ENCODE measurements around the gene NTNG1. TPM values are rescaled to one million over a fixed set of nuclear protein-coding genes. Genes with fewer than 3 reads are reported as not detected.
"Not testable (repeated sequence)": the region's sequence is repeated elsewhere in the genome, so short reads cannot be mapped to it uniquely, and the experiment has no call there.

The NTNG1 gene
- total RNA-seq, 1 donor from 2014 or later, result 0.83 TPM

GRCh38 chr1:107158496-107158895, 17.7 kb downstream of the NTNG1 start:
- H3K4me1 Mint-ChIP-seq, result no peaks in the 10 kb centered on the region
- DNase-seq (ENCODE audit: low spot score in 2 of 2, unreplicated experiment in 2 of 2), result no peak
- no peak overlapping the region for H3K4me3 Mint-ChIP-seq
- no peaks in the 10 kb centered on the region for H3K27me3 Mint-ChIP-seq (ENCODE audit: low read depth)
- H3K36me3 Mint-ChIP-seq, result no peaks in the 10 kb centered on the region
- no peaks in the 10 kb centered on the region for H3K9me3 Mint-ChIP-seq
- H3K27ac Mint-ChIP-seq, result no peak overlapping the region
- TF ChIP-seq CTCF (IDR thresholded peaks at IDR 0.05; ENCODE audit: unreplicated experiment), result no peak

DNA sequence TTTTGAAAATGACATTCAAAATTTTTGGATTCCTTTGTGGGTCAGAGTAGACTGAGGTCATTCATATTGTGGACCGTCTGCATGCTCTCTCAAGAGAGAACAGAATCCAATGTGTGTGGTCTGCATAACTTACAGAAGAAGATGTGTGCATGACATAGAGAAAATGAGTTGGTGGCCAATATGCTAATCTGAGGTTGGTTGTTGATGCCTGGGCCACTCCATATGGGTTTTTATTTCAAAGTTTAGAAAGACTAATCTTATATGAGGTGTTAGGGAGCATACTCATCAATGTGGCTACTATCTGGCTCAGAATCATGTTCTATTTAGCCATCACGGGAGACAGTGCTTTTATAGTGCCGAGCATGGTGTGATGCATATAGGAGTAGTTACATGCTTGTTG, 18.2 kb downstream of the NTNG1 start:
- DNase-seq (ENCODE audit: low spot score in 2 of 2, unreplicated experiment in 2 of 2), result no peak
- Mint-ChIP-seq H3K9me3 (peaks cover under 1% of the 10 kb centered on the region), H3K27me3 (ENCODE audit: low read depth) (no peaks in the 10 kb centered on the region), H3K4me3 (no peak overlapping the region), H3K27ac (no peak overlapping the region), H3K36me3 (no peaks in the 10 kb centered on the region), H3K4me1 (no peaks in the 10 kb centered on the region)
- TF ChIP-seq CTCF (IDR thresholded peaks at IDR 0.05; ENCODE audit: unreplicated experiment), result no peak

DNA sequence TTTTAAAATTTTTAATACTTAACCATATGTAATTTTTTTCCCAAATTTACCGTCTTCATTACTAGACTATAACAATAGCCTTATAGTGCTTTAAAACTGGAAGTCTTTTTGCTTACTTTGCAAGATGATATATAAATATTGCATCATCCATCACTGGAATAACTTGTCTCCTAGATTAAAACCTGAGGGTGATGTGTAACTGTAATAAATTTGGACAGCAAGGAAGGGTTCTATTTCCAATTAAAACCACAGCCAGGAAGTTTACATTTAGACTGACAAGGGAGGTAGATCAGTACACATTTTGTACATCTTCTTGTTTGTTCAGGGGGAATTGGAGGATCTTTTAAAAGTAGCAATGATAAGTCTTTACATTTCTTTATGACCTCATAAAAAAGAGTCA, 21.9 kb downstream of the NTNG1 start:
- no peaks in the 10 kb centered on the region for H3K4me1 Mint-ChIP-seq
- no peak for TF ChIP-seq CTCF (IDR thresholded peaks at IDR 0.05; ENCODE audit: unreplicated experiment)
- no peak overlapping the region for H3K4me3 Mint-ChIP-seq
- H3K36me3 Mint-ChIP-seq, result peaks cover 3% of the 10 kb centered on the region
- H3K27ac Mint-ChIP-seq, result no peak overlapping the region
- H3K27me3 Mint-ChIP-seq (ENCODE audit: low read depth), result no peaks in the 10 kb centered on the region
- DNase-seq (ENCODE audit: low spot score in 2 of 2, unreplicated experiment in 2 of 2), result no peak
- peaks cover 16% of the 10 kb centered on the region for H3K9me3 Mint-ChIP-seq

DNA sequence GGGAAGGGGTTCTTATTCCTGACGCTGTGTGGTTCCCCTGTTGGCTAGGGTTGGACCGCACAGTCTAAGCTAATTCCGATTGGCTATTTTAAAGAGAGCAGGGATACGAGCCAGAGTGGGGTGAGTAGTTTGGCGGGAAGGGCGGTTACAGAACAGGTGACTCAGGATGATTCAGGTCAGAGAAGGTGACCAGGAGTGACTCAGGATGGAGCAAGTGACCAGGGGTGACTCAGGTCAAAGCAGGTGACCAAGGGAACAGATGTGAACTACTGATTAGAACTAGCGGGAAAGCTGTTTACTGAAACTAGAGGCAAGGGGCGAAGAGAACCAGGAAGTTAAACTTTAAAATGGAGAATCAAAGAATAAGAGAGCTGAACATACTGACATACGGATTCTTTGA, 24.1 kb downstream of the NTNG1 start:
- peaks cover 16% of the 10 kb centered on the region for H3K9me3 Mint-ChIP-seq
- not testable (repeated sequence) for H3K4me3 Mint-ChIP-seq; H3K4me1 Mint-ChIP-seq; DNase-seq (ENCODE audit: low spot score in 2 of 2, unreplicated experiment in 2 of 2); H3K36me3 Mint-ChIP-seq; H3K27me3 Mint-ChIP-seq (ENCODE audit: low read depth); H3K27ac Mint-ChIP-seq

- no peaks in the 10 kb centered on the region for H3K27me3 Mint-ChIP-seq (ENCODE audit: low read depth)
- no peak overlapping the region for H3K4me3 Mint-ChIP-seq
- peaks cover 9% of the 10 kb centered on the region for H3K9me3 Mint-ChIP-seq
- DNase-seq (ENCODE audit: low spot score in 2 of 2, unreplicated experiment in 2 of 2), result no peak
- no peaks in the 10 kb centered on the region for H3K4me1 Mint-ChIP-seq
- peaks cover 3% of the 10 kb centered on the region for H3K36me3 Mint-ChIP-seq
- H3K27ac Mint-ChIP-seq, result no peak overlapping the region
- TF ChIP-seq CTCF (IDR thresholded peaks at IDR 0.05; ENCODE audit: unreplicated experiment), result no peak
Observed at GRCh38 chr1:107169615-107170014, 28.8 kb downstream of the NTNG1 start.

- DNase-seq (ENCODE audit: low spot score in 2 of 2, unreplicated experiment in 2 of 2), result no peak
- Mint-ChIP-seq H3K9me3 (no peaks in the 10 kb centered on the region), H3K4me1 (no peaks in the 10 kb centered on the region), H3K27ac (no peak overlapping the region), H3K36me3 (no peaks in the 10 kb centered on the region), H3K4me3 (no peak overlapping the region), H3K27me3 (ENCODE audit: low read depth) (no peaks in the 10 kb centered on the region)
- TF ChIP-seq CTCF (IDR thresholded peaks at IDR 0.05; ENCODE audit: unreplicated experiment), result no peak
Observed at GRCh38 chr1:107171333-107171732, 30.5 kb downstream of the NTNG1 start.
